HepG2 (cell line): ENCODE measurements around the gene NSUN6. TPM values are rescaled to one million over a fixed set of nuclear protein-coding genes. Genes with fewer than 3 reads are reported as not detected.

Source experiments
- ATAC-seq: fragments of 200-7000 bp; cut with Tn5 transposase; 3 replicates; pipeline ENCODE4 v1.9.1; 2020; ENCODE audit warnings: mild to moderate bottlenecking, moderate library complexity
- BruUV-seq: library from RNA; stranded (reverse); fragments of 400-500 nt; replicated peaks from 2 replicates; lab custom pipeline; 2021; lab: Mats Ljungman, UMichigan
- CTCF ChIA-PET: fragments of 300-600 bp; formaldehyde crosslinking; extraction: SDS; loops from one replicate; lab custom pipeline; 2021; ENCODE audit warnings: low total read pairs, inconsistent platforms, low intra/inter-chr PET ratio; lab: Yijun Ruan, JAX
- POLR2A ChIA-PET: fragments of 350-600 bp; sonication (Branson Sonifier 250); formaldehyde crosslinking; loops from one replicate; lab custom pipeline; 2020; ENCODE audit warnings: antibody characterized with exemption, inconsistent platforms; lab: Yijun Ruan, JAX
- DNase-seq: peaks from one replicate; pipeline ENCODE4 v3.0.0-alpha.2; 2015; ENCODE audit warnings: low spot score
- FAIRE-seq: peaks from 3 replicates; lab custom pipeline; 2011; peaks lifted over from hg19 to GRCh38; lab: Jason Lieb, UNC
- H2AFZ ChIP-seq: one replicate; pipeline ENCODE4 v1.6.1; 2011; ENCODE audit warnings: low read length, inconsistent platforms
- H3K27ac ChIP-seq: fragments of 300-600 bp; 3 replicates; pipeline ENCODE4 v1.8.0; 2011; ENCODE audit warnings: mixed run types, mild to moderate bottlenecking, mixed read lengths, low read length, inconsistent platforms; ENCODE audit not compliant: insufficient read depth; ENCODE audit errors: extremely low read length
- H3K27me3 ChIP-seq, 2 experiments: fragments of 200-600 bp in 1 of 2; 2 replicates in 1 of 2; 3 replicates in 1 of 2; pipeline versions ENCODE4 v1.6.0 to v1.8.0; 2011; ENCODE audit warnings: low read length in 2 of 2, mild to moderate bottlenecking in 2 of 2, moderate library complexity in 2 of 2, inconsistent platforms in 1 of 2; ENCODE audit not compliant: insufficient read depth in 2 of 2, control insufficient read depth in 1 of 2
- H3K36me3 ChIP-seq, 2 experiments: fragments of 200-600 bp in 1 of 2; replicated peaks in 1 of 2; 2 replicates in 1 of 2; 3 replicates in 1 of 2; pipeline versions ENCODE4 v1.5.1 to v1.8.0; 2011; ENCODE audit warnings: low read length in 2 of 2, inconsistent platforms in 1 of 2; ENCODE audit not compliant: insufficient read depth in 2 of 2, control insufficient read depth in 1 of 2
- H3K4me1 ChIP-seq: 2 replicates; pipeline ENCODE4 v1.5.1; 2012; ENCODE audit warnings: low read length, inconsistent platforms; ENCODE audit not compliant: insufficient read depth
- H3K4me2 ChIP-seq: 2 replicates; pipeline ENCODE4 v1.6.0; 2011; ENCODE audit warnings: low read depth, low read length, inconsistent platforms
- H3K4me3 ChIP-seq, 3 experiments: fragments of 200-600 bp in 1 of 3; sonication (generic), shearing (Covaris generic) in 1 of 3; replicated peaks in 1 of 3; 2 replicates each; pipeline ENCODE4 v1.5.1; 2011 to 2016; ENCODE audit warnings: low read length in 3 of 3, inconsistent platforms in 2 of 3, low read depth in 2 of 3, mild to moderate bottlenecking in 2 of 3, control low read depth in 1 of 3, mixed read lengths in 1 of 3; ENCODE audit not compliant: insufficient read depth in 1 of 3
- H3K79me2 ChIP-seq: one replicate; pipeline ENCODE4 v1.6.1; 2011; ENCODE audit warnings: low read length, inconsistent platforms; ENCODE audit not compliant: insufficient read depth
- H3K9ac ChIP-seq: 2 replicates; pipeline ENCODE4 v1.6.0; 2011; ENCODE audit warnings: mild to moderate bottlenecking, low read depth, low read length, inconsistent platforms; ENCODE audit not compliant: insufficient read depth
- H3K9me3 ChIP-seq: 2 replicates; pipeline ENCODE4 v1.5.1; 2012; ENCODE audit warnings: mild to moderate bottlenecking, low read length
- H4K20me1 ChIP-seq: 2 replicates; pipeline ENCODE4 v1.6.0; 2011; ENCODE audit warnings: inconsistent platforms, mild to moderate bottlenecking, low read length, moderate library complexity; ENCODE audit not compliant: insufficient read depth
- ATAD3A ChIP-seq: sonication (generic); formaldehyde crosslinking; IDR thresholded peaks from 2 replicates; pipeline ENCODE4 v1.4.0; 2020; ENCODE audit warnings: missing genetic modification reagents
- CBX5 ChIP-seq: sonication (generic); formaldehyde crosslinking; IDR thresholded peaks from 2 replicates; pipeline ENCODE4 v1.4.0; 2020; ENCODE audit warnings: missing genetic modification reagents, borderline replicate concordance
- FOXK2 ChIP-seq: fragments of 450-650 bp; IDR thresholded peaks from 2 replicates; pipeline ENCODE4 v1.6.1; 2016
- HMGA1 ChIP-seq: sonication (generic); formaldehyde crosslinking; conservative IDR thresholded peaks from 2 replicates; pipeline ENCODE4 v1.4.0; 2020; ENCODE audit warnings: missing genetic modification reagents
- RXRB ChIP-seq: IDR thresholded peaks from 2 replicates; pipeline ENCODE4 v1.6.1; 2016; ENCODE audit warnings: borderline replicate concordance, missing genetic modification reagents, missing compliant biosample characterization
- ZNF3 ChIP-seq: IDR thresholded peaks from 2 replicates; pipeline ENCODE4 v1.7.0; 2017; ENCODE audit warnings: inconsistent platforms
- WGBS: methylation state at CpG from one replicate; pipeline ENCODE4 v1.1.6; 2017; ENCODE audit warnings: low lambda C conversion rate; 5-methylcytosine and 5-hydroxymethylcytosine counted together
- in situ Hi-C: cut with HindIII; loops from 2 replicates; pipeline ENCODE4 v1.10.0; 2017; ENCODE audit warnings: low pct_unique_long_range_greater_than_20kb; ENCODE audit not compliant: extremely low pct_ligation_motif_present
- intact Hi-C: fragments of 100-400 bp; cut with micrococcal nuclease; formaldehyde crosslinking; loops from one replicate; pipeline ENCODE4 v1.10.0; 2022; ENCODE audit not compliant: unreplicated experiment
- polyA plus RNA-seq, 8 experiments: library from polyadenylated mRNA; depleted of rRNA in 3 of 8; stranded (reverse) in 7 of 8; unstranded in 1 of 8; fragments of >200 nt; fragmentation: Illumina TruSeq in 4 of 8; extraction: Trizol in 4 of 8; gene quantifications; 2 replicates each; pipeline versions ENCODE4 v1.2.1 to v1.2.3, GENCODE V29; 2011 to 2016; ENCODE audit warnings: low read depth in 4 of 8, missing spikeins in 1 of 8, mixed read lengths in 1 of 8; ENCODE audit not compliant: insufficient read depth in 1 of 8
- total RNA-seq, 5 experiments: library from RNA; depleted of rRNA; stranded (reverse); fragments of >200 nt; fragmentation: Illumina TruSeq; extraction: Trizol; gene quantifications; 2 replicates each; pipeline ENCODE4 v1.2.3, GENCODE V29; 2016; ENCODE audit warnings: low read depth in 1 of 5
- TF ChIP-seq, protein P1 (sequence below): sonication (generic); formaldehyde crosslinking; conservative IDR thresholded peaks from 2 replicates; pipeline ENCODE4 v1.4.0; 2020; ENCODE audit warnings: missing genetic modification reagents
- TF ChIP-seq, protein P2 (sequence below): sonication (generic); formaldehyde crosslinking; IDR thresholded peaks from 2 replicates; pipeline ENCODE4 v1.5.0; 2020; ENCODE audit warnings: mild to moderate bottlenecking, missing genetic modification reagents

The NSUN6 gene
- total and polyA plus RNA-seq, 2 of the 13 experiments (the other 11 are each of a cell fraction or from before 2014, with no cell fraction given): 17.2 to 19.3 TPM

DNA sequence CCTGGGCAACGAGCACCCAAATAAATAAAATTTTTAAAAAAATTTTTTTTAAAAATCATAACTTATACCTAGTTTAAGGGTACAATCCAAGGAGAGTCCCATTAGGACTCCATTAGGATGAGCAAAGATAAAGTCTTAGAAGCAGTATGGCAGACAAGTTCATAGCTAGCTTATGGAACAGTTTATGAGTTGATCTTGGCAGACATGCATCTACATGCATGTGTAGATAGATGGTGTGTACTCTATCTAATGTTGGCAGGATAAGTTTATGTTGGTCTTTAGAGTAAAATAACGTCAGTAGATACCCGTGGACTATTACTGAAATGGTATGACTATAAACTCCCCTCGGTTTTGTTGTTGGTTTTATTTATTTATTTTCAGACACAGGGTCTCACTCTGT is 40.2 kb downstream of the NSUN6 start:
- ChIA-PET CTCF (no interaction called here), POLR2A (interaction anchor here (1.2 to 2.9 kb wide), 4 partner anchors 17 to 56 kb away, joined by 3 to 15 read pairs (median 6); no protein-coding TSS in a partner anchor)
- Histone ChIP-seq H3K4me2 (peak overlapping the region; percentile 54), H3K9me3 (no peaks in the 10 kb centered on the region), H2AFZ (no peak overlapping the region), H3K9ac (peak overlapping the region; percentile 68; the same call in 1 of the 2 replicates), H3K27me3 (no peaks in the 10 kb centered on the region), H4K20me1 (no peaks in the 10 kb centered on the region), H3K36me3 (peaks cover 1 to 4% of the 10 kb centered on the region in 2 experiments; a peak in 2 of 5 replicates), H3K4me1 (peaks cover 64% of the 10 kb centered on the region), H3K4me3 (no peak overlapping the region), H3K79me2 (no peaks in the 10 kb centered on the region), H3K27ac (peak overlapping the region; percentile 74)
- in situ Hi-C loops (no loop called here), intact Hi-C loops (loop anchor here (2.0 kb wide), 1 partner anchor 40 kb away; the partner anchor contains the start of gene NSUN6)
- FAIRE-seq (no peak), ATAC-seq (no peak), DNase-seq (no peak)
- BruUV-seq: no TSS peak
- WGBS: 91% methylated on average over 4 of the region's 4 CpGs
- TF ChIP-seq ATAD3A (CRISPR knock-in tag) (no peak), RXRB (CRISPR knock-in tag) (no peak), HMGA1 (CRISPR knock-in tag) (no peak), ZNF3 (no peak), CBX5 (CRISPR knock-in tag) (no peak), FOXK2 (no peak)
- TF ChIP-seq, protein P1, sequence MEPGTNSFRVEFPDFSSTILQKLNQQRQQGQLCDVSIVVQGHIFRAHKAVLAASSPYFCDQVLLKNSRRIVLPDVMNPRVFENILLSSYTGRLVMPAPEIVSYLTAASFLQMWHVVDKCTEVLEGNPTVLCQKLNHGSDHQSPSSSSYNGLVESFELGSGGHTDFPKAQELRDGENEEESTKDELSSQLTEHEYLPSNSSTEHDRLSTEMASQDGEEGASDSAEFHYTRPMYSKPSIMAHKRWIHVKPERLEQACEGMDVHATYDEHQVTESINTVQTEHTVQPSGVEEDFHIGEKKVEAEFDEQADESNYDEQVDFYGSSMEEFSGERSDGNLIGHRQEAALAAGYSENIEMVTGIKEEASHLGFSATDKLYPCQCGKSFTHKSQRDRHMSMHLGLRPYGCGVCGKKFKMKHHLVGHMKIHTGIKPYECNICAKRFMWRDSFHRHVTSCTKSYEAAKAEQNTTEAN (CRISPR knock-in tag): no peak
- TF ChIP-seq, protein P2, sequence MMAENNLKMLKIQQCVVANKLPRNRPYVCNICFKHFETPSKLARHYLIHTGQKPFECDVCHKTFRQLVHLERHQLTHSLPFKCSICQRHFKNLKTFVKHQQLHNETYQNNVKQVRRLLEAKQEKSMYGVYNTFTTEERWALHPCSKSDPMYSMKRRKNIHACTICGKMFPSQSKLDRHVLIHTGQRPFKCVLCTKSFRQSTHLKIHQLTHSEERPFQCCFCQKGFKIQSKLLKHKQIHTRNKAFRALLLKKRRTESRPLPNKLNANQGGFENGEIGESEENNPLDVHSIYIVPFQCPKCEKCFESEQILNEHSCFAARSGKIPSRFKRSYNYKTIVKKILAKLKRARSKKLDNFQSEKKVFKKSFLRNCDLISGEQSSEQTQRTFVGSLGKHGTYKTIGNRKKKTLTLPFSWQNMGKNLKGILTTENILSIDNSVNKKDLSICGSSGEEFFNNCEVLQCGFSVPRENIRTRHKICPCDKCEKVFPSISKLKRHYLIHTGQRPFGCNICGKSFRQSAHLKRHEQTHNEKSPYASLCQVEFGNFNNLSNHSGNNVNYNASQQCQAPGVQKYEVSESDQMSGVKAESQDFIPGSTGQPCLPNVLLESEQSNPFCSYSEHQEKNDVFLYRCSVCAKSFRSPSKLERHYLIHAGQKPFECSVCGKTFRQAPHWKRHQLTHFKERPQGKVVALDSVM (CRISPR knock-in tag): 0 out of 2 replicates have a peak, but pooled peaks have one; percentile 20
